Activated CD4-positive, alpha-beta T cell treated with anti-CD3 and anti-CD28 coated beads, Interleukin-10, Interleukin-2, amounts not matched to agents 100 ng/mL and 50 ng/mL, durations not matched to agents 16 hours and 8 hours (primary cell): ENCODE results near the gene CFAP57.

ENCODE experiments used
- DNase-seq: peaks from one replicate; pipeline ENCODE4 v3.0.0-alpha.2; 2020

The CFAP57 gene

DNA sequence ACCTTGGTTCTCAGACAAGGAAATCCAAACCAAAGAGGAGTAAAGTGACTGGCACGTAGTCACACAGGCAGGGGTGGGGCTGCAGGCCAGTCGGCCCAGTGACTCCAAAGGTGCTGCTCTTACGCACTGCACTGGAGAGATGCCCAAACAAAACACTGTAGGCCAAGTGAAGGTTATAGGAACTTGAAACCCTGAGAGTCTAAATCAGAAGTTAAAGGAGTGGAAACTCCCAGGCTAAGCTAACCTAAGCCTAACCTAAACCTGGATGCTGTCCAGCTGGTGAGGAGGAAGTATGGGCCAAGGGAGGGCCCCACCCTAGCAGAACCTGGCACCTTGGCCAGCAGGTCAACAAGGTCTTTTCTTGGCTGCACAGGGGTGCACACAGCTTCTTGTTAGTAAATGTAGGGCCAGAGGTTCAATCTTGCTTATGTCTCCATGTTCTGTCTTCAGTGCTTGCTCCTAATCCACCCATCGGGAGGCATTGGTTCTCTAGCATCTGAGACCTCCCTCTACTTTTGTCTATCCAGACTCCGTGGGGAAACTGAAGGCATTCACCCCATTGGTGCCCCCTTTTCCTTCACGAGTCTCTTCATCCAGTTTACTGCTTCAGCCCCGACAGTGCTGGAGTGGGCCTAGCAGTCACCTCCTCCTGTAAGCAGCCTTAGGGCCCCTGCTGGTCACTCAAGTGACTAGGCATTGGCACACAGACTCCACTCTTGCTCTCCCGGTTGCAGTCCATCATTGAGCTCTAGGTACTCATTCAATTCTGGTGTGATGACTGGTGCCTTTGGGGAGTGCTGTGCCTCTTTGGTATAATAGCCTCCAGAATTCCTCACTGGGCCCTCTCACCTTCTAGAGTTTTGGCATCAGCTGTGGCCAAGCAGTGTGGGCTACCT, 84.8 kb downstream of the CFAP57 start:
- DNase-seq, result no peak

DNA sequence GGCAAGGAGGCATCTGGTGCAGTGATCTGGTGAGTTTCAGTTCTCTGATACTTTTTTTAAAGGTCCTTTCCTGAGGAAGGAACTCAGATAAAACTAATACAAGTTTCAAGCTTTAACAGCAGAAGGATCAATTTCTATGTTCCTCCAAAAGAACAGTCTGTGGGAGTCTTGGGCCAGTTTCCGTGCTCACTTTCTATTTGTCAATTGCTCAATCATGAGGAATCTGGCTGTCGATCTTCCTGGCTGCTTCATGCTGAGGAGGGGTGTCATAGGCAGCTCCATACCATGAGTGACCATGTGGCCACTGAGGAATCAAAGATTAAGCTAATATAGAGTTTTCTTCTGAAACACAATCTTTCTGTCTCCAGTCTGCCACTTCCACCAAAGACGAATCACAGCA, 86.2 kb downstream of the CFAP57 start:
- DNase-seq, result no peak

DNA sequence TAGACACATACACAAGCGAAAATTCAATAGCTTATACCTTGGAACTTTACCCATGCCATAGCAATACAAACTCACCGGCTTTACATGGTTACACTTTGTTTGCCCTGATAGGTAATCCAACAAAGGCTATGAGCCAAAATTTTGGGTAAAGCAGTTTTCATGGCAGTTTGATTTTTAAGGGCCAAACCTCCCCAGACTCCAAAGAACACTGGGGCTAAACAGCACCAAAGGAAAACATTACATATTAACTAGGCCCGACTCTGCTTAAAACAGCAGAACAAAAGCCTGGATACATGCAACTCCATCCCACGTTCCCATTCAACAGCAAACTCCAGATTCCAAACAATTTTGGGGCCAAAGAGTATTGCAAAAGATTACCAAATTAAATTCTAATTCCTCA, 93.3 kb downstream of the CFAP57 start:
- DNase-seq, result no peak

DNA sequence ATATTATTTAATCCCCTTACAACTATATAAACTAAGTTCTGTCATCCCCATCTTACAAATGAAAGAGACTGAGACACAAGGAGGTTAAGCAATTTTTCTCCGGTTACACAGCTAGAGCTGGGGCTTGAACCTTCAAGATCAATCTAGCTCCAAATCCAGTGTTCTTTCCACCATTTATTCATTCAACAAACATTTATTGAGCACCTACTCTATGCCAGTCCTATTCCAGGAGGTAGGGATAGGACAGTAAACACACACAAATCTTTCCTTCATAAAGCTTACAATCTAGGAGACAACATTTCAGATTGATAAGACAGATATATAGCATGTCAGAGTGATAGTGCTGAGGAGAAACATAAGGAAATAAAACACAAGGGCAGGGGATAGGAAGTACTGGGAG, 94.8 kb downstream of the CFAP57 start:
- no peak for DNase-seq

DNA sequence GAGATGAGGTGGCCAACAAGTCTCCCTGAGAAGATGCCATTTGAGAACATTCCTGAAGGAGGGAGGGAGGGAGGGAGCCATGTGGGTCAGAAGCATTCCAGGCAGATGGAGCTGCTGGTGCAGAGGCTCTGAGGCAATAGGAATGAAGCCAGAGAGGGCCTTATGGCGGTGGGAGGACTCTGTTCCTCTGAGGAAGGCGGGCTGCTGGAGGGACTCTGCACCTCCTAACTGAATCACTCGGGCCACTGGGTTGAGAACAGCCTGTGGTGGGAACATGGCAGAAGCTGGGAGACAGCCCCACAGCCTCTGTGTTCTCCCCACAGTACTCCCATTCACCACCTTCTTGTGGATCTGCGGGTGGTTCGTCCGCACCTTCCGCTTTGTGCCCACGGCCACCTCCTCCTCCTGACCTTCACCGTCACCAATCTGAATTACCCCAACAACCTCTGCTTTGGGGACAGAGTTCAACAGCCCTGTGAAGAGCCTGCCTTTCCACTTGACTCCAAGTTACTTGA, 95.2 kb downstream of the CFAP57 start:
- no peak for DNase-seq

DNA sequence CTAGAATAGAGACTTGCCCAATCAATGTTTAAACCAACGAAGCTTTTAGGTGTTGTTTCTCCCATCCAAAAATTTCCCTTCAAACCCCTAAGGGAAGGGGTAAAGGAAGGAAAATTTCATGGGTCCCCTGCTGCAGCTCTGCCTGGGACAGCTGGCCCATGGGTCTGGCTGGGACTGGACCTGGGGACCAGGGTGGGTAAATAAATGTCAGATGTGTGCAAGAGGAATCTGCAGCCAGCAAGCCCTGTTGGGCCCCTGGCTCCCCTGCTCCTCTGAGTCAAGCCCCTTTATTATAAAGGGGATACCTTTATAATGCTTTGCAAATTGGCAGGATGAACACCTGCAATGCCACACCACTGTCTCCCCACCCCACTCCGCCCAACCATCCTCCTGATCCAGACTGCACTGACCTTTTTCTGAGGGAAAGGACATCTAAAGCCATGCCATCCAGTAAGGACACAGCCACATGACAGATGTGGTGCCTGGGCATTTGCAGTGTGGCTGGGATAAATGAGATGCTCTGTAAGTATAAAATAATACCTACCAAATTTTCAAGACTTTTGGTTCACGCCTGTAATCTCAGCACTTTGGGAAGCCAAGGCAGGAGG, 95.8 kb downstream of the CFAP57 start:
- no peak for DNase-seq

DNA sequence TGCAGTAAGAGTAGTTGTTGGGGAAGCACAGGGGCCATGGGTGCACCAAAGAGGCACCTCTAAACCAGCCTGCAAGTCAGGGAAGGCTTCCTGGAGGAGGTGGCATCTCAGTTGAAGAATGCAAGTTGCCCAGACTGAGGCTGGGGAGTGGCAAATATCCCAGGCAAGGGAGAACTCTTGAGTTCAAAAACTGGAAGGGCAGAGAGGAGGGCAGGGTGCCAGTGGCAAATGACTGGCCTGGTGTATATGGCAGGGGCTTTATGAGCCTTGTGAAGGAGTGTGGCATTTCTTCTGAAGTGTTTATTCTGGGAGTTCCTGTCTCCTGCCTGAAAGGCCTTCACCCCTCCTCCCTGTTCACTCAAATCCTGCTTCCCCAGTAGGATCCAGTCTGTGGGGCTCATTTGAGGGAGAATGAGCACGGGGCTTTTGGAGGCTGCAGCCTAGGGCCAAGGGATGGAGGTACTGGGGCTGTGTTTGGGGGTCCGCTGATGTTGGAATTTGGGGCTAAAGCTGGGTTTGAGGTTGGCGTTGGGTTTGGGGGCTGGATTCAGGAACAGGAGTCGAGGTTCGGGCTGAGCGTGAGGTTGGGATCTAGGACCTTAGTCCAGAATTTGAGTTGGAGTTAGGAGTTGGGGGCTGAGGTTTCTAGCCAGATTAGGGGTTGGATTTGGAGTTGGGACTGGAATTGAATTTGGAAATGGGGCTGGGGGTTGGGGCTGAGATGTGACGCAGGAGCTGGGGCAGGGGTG, 97.7 kb downstream of the CFAP57 start, which contains the start of gene TMEM125:
Gene TMEM125 (plus strand): TSS at position 357 of the 749 bp plus-strand sequence. CDS start 2,740 bp downstream, outside the sequence.
- DNase-seq, result no peak

DNA sequence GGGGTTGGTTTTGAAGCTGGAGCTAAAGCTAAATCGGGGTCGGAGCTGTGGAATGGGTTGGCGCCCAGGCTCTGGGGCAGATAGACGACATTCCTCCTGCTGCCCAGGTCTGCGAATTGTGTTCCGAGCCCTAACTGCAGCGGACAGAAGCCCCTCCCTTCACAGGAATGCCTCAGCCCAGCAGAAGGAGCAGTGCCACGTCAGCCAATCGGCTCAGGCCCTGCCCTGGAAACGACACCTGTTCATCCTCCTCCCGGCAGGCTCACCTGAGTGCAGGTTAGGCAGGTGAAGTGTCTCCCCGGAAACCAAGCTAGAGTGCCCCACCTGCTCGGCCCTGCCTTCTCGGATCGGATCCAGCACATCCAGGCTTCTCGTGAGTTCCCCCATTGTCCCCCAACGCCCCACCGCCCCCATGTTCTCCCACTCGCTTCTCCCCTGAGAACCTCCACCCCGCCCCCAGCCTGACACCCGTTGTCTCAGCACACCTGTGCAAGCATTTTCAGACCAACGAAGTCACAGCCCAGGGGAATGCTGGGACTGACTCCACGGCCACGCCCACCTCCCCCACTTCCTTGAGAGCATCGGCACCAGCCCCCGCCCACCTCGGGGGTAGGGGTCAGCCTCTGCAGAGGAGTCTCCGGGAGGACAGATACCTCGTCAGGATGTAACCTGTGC, 98.4 kb downstream of the CFAP57 start:
- DNase-seq, result no peak

DNA sequence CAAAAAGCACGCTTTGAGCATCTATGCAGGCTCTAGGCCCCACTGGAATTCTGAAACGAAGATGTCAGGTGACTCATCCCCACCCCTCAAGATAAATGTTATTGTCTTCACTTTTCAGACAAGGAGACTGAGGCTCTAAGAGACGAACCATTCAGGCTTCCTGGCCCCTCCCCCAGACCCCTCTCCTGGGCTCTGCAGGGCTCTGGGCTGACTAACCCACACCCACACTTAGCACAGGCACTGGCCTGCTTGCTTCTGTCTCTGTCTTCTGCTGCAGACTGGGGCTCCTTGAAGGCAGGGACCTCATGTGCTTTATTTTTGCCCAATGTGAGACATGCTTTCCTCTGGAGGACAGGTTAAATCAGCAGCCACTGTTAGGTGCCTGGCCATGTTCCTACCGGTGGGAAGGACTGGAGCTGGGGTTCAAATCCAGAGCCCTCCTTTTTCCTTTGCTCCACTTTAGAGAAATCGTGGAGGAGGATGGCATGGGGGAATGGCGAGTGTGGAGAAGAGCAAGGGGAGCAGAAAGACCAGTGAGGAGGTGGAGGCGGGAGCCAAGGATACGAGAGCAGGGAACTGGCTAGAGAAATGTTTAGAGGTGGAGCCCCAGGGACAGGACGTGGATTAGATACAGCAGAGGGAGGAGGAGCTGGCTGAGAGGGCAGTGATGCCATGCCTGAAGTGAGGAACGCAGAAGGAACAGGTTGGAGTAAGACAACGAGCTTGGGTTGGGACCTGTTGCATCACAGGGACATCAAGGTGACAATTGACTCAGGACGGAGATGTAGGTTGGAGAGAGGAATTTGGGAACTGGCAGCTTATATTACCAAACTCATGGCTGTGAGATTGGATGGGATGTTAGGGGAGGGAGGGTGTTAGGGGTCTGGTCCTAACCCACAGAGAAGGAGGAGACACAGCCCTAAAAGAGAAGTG, 99.3 kb downstream of the CFAP57 start:
- no peak for DNase-seq

DNA sequence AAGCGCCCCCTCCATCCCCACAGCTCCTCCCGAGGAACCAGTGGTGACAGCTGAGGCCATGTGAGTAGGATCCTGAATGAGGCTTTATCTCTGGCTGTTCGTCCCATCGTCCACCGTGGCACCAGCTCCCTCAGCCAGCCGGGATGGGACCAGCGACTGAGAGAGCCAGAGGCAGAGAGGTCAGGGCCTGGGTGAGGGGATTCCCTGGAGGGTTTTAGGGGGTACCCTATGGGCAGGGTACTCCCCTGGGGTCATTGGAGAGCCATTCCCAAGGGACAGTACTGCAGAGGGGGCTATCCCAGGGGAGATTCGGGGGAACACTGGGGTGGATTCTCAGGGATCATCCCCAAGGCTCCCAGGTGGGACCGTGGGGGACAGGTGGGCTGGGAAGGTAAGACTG, 100.0 kb downstream of the CFAP57 start:
- DNase-seq, result no peak

DNA sequence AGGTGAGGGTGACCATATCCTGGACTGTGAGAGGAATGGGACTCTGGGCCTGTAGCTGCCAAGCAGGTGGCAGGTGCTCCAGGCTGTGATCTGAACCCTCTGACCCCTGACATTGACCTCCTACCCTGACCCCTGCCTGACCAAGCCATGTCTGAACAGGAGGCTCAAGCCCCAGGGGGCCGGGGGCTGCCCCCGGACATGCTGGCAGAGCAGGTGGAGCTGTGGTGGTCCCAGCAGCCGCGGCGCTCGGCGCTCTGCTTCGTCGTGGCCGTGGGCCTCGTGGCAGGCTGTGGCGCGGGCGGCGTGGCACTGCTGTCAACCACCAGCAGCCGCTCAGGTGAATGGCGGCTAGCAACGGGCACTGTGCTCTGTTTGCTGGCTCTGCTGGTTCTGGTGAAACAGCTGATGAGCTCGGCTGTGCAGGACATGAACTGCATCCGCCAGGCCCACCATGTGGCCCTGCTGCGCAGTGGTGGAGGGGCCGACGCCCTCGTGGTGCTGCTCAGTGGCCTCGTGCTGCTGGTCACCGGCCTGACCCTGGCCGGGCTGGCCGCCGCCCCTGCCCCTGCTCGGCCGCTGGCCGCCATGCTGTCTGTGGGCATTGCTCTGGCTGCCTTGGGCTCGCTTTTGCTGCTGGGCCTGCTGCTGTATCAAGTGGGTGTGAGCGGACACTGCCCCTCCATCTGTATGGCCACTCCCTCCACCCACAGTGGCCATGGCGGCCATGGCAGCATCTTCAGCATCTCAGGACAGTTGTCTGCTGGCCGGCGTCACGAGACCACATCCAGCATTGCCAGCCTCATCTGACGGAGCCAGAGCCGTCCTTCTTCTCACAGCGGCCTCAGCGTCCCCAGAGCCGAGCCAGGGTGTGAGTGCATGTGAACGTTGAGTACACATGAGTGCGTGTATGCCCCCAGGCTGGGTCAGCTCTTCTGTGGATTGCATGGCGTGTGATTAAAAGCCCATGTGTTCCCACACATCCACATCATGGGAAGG, 100.7 kb downstream of the CFAP57 start:
- DNase-seq, result no peak

DNA sequence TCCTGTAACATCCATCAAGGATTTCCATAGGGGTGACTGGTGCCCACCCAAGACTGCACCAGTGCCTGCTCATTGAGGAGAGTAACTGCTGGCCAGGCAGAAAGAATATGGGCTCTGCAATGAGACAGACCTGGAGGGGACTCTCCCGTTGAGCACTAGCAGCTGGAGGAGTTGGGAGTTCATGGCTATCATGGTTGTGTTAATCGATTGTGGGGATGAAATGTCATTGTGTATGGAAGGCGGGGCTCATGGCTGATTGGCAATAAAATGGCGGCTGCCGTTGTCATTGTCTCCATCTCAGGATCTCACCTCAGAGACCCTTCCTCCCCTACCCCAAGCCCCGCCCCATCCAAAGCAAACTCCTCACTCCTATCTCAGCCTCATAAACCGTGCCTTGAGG, 101.6 kb downstream of the CFAP57 start:
- no peak for DNase-seq

DNA sequence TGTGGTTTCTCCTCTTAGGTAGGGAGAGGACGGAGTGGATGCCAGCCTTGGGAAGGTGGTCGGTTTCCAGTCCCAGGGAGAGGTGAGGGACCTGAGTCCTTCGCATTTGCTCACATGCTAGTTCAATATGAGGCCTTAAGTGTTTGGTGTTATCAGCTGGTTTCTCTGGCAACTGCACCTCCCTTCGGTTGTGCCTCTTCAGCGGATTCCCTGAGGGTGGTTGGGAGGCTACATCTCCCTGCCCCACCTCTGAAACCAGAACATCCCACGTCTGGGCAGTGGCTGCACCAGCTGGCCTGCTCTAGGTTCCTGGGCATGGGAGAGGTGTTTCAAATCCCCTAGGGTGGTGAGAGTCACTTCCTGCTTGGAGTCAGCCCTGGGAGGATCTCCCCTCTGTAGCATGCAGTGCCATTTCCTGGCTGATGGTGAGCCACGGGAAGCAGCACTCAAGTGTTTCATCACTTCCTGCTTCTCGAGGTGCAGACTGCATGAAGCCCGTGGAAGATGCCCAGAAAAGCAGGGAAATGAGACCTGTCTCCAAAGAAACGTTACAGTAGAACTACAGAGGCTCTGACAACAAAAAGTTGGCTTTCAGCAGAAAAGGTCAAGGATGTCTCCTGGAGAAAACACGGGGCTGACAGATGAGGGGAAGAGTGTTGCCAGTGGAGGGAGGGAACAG, 102.1 kb downstream of the CFAP57 start:
- DNase-seq, result peak; percentile 69

DNA sequence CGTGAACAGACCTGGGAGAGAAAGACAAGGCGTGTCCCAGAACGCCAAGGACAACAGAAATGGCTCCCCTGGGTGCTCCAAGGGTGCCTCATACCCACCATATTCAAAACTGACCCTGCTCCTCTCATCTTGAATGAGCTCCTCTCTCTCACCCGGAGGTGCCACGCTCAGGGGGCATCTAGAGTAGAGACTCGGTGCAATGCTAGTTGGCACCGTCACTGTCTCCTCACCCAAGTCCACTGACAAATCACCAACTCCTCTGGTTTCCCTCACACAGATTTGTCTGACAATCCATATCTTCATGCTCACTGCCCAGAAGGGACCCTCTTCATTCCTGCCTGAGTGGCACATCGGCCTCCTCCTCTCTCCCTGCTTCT, 102.7 kb downstream of the CFAP57 start:
- no peak for DNase-seq

DNA sequence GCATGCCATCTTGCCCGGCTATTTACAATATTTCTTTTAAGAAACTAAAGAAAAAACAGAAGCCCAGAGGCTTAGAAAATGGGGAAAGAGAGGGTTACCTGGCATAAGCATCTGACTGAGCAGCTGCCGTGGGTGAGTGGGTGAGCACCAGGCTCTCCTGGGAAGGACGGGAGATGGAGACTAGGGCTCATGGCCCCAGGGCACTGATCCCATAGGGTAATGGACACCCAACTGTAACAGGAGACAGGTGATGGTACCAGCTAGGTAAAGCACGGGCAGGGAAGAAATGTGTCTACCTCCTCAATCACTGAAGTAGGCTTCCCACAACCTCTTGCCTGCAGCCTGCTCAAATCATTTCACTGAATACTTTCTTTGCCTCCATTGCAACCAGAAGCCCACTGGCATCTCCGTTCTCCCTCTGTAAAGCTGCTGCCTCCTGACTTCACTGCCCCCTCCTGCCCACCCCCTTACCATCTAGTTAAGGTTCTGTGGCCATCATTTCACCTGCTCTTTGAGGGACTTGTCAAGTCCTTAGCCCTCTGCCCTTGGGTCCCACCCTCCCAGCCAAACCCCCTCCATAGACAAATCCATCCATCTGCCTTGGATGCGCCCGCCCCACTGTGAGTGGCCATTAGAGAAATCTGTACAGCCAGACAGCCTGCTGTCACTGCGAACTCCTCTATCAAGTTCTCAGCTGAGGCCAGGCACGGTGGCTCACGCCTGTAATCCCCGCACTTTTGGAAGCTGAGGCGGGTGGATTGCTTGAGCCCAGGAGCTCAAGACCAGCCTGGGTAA, 103.9 kb downstream of the CFAP57 start:
- DNase-seq, result no peak

DNA sequence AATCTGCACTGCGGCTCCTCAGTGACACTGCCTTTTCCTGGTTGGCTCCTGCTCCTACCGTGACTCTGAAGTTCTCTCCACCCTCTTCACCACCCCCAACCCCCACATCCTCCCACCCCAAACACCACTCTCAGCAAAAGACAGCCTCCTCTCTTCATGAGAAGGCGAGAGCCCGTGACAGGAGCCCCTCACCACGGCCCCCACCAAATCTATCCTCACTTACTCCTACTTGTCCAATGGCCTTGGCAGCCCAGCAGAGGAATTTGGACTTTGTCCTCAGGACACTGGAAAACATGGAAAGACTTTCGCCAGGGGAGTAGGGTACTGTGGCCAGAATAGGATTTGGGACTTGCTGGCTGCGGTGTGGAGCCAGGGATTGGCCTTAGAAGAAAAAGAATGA, 104.5 kb downstream of the CFAP57 start:
- no peak for DNase-seq

DNA sequence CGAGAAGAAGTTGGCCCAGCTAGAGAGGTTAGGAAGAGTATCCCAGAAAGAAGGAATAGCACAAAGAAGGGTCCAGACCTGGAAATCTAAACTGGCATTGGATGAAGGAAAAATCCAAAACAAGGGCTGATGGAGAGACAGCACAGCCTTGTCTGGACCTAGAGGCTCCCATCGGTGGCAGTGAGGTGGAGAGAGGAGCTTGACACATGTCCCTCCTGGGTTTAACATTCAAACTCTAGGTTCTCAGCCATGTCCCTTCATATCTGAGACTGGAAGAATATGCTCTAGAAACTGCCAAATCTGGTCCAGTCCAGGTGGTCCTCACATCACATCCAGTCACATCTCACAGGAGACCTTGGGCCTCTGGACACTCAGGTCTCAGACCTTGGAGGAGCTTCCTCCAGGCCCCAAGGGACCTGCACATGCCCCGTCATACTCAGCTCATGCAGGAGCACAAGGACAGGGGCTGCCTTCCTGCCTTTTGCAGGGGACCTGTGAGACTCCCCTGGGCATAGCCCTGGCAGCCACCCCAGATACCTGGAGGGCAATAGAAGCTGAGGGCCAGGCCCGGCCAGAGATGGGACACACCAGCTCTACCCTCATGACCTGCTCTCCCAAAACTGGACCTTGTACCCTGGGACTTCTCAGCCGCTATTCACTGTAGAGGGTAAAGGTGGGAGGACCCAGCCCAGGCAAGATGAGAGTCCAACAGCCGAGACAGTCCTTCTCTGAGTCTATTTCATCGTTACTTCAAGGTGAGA, 105.2 kb downstream of the CFAP57 start:
- no peak for DNase-seq

DNA sequence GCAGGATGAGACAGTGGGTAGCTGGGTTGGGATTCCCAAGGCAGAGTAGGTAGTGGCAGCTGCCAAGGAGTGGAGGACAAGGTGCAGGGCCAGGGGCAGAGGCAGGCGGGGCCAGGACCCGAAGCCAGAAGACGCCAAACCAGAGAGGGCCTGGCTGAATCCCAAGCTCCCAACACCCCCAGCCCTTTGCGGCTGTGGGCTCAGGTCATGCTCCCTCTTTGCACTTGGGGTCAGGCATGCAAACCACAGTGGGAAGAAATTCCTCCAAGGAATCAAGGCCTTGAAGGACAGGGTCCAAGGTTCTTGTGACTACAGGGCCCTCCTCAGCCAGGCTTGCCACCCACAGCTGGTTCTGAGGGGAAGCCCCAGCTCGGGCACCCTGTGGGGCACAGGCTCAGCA, 107.0 kb downstream of the CFAP57 start:
- no peak for DNase-seq
